Measurements from ENCODE around the gene TUT7.
"Not testable (repeated sequence)": the region's sequence is repeated elsewhere in the genome, so short reads cannot be mapped to it uniquely, and the experiment has no call there.

TUT7 gene

DNA sequence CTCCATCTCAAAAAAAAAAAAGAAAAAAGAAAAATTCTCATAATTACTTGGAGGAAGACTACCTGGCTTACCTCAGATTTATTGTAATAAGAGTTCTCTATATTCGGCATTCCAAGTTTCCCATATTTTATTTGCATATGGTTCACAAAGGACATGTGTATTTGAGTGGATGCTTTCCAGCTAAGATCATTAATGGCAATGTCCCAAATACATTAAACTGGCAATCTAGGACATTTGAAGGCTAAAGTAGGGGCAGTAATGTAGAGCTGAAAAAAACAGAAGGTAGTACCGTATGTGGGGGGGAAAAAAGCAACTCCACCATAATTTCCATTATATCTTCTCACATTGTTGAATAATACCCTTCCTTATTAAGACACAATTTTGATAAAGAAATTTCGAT lies 4.9 kb downstream of the TUT7 start:
- DNase-seq (ENCODE audit: low read depth in 2 of 2, low spot score in 1 of 2), result no peak

DNA sequence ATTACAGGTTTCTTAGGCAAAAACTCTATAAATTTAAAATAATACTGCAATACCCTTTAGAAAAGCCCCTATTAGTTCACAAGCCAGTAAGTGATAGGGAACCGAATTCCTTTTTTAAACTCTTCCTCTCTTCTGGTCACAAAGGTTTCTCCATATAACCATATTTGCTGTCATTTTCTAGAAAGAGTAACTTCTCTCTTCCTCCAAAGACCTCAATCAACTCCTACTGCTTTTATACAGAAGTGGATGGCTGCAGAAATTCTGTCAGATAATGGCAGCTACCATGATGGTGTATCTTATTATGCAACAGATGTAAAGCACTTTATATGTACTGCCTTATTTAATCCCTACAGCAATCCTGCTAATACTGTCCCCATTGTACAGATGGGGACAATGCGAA lies 6.2 kb downstream of the TUT7 start:
- no peak for DNase-seq (ENCODE audit: low read depth in 2 of 2, low spot score in 1 of 2)

DNA sequence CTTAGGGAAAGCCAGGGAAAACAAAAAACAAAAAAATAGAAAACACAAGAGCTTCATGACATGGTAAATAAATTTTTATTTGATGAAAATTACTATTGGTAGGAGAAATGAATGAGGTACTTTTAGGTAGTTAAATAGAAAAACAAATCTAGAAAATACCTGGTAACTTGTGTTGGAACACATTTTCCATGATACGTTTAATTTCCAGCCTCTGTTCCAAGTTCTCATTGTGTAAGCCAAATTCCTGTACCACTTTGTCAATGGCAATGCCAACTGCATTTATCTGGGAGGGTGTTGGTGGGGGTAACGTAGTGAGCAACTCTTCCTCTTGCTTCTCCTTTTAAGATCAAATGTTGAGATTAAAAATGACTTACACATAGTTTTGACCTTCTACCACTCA lies 9.4 kb downstream of the TUT7 start:
- no peak for DNase-seq (ENCODE audit: low read depth in 2 of 2, low spot score in 1 of 2)

DNA sequence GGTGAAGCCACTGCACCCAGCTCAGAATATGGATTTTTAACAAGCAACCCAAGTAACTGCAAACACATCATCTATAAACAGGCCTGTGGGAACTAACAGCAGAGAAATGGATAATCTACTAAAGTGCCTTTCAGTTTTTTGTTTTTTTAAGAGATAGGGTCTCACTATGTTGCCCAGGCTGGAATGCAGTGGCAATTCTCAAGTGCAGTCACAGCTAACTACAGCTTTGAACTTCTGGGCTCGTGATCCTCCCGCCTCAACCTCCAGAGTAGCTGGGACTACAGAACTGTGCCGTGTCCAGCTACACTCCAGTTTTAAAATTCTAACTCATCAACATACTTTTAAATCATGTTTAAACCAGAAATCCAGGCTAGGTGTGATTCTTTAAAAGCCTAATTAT lies 11.9 kb downstream of the TUT7 start:
- no peak for DNase-seq (ENCODE audit: low read depth in 2 of 2, low spot score in 1 of 2)

DNA sequence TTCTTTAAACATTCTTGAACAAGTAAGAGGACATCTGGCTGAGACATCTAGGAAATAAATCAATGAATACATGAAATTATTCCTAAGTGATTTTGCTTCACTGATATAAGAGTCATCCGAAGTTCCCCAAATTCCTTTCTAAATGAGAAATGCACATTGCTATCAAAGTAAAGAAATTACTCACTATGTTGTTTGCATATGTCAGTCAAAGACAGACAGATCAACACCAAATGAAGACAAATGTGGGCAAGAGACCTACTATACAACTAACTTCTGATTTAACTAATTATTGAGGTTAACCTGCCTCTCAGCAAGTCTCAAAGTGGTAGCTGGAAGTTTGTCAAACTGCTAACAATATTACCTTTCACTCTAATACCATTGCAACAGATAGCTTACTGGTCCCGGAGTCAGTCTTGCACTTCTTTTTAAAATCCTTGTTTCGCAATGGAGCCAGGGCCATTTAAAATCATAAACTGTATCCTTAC lies 13.2 kb downstream of the TUT7 start:
- DNase-seq (ENCODE audit: low read depth in 2 of 2, low spot score in 1 of 2), result no peak

DNA sequence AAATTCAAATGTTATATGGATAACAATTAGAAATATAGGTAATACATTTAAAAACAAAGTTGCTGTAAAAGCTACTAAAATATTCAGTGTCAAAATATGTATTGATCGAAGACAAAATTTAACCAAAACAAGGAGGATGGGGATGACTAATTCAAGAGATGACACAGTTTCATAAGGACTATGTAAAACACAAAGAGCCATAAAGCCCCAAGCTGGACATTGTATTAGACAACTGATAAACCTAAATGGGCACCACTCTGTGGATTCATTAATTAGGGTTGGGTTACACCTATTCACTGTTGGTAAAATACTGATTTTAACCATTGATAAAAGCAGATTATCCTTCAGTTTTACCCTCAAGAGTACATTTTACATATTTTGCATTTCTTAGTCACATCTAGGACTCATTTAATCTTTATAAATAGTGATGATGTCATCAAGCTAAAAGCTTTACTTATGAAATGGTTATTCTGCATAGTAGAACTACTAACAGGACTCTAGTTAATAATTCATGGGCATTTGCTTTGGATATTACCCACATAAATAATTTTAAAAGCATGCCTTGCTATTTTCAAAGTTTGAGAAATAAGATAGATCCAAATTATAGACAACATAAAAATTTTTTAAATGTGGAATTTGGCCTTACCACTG lies 13.7 kb downstream of the TUT7 start:
- no peak for DNase-seq (ENCODE audit: low read depth in 2 of 2, low spot score in 1 of 2)

DNA sequence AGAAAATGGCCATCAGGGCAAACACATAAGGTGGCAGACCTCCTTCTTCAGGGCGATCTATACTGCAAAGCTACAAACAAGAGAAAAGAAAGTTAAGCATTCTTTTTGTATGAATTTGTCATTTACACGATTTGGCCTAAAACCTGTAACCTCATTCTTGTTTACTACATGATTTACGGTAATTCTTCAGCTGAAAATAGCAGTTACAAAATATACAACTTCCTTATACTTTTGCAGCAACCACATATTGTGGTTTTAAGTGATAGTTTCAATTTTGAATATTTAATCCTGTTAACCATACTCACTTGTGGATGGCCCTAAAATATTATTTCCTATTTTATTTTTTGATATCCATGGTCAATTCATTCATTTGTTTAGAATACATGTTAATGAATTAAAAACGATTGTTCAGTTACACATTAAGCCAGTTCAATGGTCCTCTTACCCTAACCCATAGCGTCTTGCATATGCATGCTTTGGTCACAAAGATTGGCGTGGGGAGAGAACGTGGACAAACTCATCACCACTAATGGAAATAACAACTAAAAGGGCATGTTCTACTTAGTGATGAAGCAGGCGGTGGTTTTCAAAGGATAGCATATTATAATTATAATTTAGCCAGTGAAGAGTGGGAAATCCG lies 16.6 kb downstream of the TUT7 start:
- no peak for DNase-seq (ENCODE audit: low read depth in 2 of 2, low spot score in 1 of 2)

DNA sequence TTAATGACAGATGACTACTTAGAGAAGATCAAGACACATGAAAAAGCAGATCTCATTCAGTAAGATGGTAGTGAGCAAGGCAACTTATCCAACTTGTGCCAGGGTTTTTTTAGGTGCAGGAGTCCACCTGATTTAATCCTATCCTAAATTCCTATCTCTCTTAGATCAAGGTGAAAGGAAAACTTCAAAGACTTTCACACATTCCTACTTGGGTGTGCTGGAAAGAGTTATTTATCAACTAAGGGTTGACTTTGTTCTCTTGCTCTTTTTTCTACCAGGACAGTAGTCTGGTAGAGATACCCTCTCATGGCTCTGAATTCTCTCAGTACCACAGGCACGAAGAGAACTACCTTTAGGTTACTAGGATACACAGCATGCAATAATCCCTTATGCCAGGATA lies 18.2 kb downstream of the TUT7 start:
- DNase-seq (ENCODE audit: low read depth in 2 of 2, low spot score in 1 of 2), result no peak

DNA sequence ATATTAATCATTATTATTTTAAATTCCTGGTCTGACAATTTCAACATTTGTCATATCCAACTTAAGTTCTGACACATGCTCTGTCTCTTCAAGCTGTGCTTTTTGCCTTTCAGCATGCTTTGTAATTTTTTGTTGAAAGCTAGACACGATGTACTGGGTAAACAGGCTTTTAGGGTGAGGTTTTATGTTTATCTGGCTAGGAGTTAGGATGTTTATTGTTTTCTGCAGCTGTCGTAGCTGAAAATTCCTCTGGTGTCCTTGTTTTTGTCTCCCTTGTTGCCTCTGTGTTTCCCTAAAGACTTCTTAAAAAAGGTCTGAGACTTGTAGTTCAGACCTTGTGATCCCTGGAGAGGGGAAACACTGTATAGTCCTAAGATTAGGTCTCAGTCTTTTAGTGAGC lies 20.6 kb downstream of the TUT7 start:
- DNase-seq (ENCODE audit: low read depth in 2 of 2, low spot score in 1 of 2), result no peak

DNA sequence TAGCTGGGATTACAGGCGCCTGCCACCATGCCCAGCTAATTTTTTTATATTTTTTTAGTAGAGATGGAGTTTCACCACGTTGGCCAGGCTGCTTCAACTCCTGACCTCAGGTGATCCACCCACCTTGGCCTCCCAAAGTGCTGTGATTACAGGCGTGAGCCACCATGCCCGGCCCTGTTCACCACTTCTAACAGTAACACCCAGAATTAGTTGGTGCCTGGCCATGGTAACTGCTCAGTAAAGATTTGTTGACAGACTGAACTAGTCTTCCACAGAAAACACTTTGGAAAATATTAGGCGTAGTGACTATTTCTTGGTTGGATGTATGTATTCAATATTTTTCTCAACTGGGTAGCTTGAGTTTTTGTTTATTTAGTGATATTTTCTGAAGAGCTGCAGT lies 24.0 kb downstream of the TUT7 start:
- no peak for DNase-seq (ENCODE audit: low read depth in 2 of 2, low spot score in 1 of 2)

DNA sequence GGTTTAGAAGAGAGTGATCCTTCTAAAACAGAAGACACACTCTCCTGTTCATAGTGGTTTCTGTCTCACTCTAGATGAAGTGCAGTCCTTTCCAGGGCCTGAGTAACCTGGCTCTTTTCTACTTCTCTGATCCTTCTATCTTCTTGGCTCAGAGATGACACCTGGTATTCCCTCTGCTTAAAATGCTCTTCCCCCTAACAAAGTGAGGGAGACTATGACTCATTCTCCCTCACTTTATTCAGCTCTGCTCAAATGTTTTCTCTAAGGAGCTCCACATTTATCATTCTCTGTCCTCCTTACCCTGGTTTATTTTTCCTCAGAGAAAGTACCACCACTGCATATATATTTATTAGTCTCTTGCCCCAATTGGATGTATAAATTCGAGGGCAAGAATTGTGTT lies 24.6 kb downstream of the TUT7 start:
- no peak for DNase-seq (ENCODE audit: low read depth in 2 of 2, low spot score in 1 of 2)

DNA sequence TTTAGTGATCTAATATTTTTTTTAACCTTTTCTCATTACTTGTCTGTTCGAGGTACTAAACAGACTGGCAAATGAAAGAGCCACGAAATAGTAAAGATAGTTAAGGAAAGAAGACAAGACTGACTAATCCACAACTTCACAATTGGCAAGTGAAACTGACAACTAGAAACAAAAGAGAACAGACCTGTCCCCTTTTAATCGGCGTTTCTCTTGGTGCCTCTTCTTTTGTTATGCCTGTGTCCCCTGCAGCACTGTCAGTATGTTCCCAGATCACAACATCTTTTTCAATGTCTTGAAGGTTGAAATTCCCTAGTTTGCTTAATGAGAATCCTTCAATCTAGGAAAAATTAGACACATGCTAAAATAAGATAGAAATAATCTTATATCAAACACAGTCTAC lies 26.1 kb downstream of the TUT7 start:
- no peak for DNase-seq (ENCODE audit: low read depth in 2 of 2, low spot score in 1 of 2)

DNA sequence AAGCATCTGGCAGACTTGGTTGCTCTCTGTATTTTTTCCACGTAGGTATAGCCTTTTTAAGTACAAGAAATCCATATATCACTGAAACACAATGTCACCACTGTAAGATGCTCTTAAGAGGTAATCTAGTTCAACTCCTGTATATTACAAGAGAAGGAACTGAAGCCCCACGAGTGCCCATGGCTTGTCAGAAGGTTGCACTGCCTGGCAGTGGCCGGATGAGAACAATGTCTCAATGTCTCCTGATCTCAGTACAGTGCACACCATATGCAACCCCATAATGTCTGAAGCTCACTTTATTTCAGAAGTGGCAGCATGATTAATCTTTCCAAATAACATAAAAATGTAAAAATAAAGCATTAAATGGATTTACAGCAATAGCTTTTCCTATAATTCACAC lies 27.7 kb downstream of the TUT7 start:
- DNase-seq (ENCODE audit: low read depth in 2 of 2, low spot score in 1 of 2), result no peak

DNA sequence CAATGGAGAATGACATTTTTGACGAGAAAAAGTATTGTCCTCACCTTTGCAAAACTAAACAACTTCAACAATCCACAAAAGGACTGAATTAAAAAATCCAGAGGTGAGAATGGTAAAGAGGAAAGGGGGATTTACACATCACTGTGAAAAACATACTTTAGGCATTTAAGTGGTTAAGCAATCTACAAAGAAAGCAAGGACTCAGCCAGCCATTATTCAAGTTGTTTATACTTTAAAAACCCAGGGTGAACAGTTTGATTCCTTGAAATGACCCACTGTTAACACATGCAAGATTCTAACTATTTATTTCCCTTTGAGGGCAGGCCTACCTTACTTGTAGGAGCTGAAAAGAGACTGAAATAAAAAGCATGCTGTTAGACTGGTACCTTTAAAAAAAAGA lies 29.3 kb downstream of the TUT7 start:
- DNase-seq (ENCODE audit: low read depth in 2 of 2, low spot score in 1 of 2), result no peak

DNA sequence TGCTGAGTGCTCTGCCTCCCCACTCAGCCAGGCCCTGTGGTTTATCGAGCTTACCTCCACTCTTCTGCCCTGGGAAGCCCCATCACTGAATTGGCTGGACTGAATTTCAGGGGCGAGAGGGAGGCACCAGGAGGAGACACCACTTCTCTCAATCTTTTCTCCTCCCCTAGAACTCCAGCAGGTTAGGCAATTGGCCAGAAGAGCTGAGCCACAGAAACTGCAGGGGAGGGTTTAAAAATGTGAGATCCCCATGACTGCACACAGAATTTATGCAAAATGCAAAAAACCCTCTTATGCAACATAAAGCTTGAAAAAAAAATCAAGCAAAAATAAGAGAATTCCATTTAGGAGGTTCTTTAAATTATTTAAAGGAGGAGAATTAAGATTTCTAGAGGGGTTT lies 29.9 kb downstream of the TUT7 start:
- DNase-seq (ENCODE audit: low read depth in 2 of 2, low spot score in 1 of 2), result no peak

DNA sequence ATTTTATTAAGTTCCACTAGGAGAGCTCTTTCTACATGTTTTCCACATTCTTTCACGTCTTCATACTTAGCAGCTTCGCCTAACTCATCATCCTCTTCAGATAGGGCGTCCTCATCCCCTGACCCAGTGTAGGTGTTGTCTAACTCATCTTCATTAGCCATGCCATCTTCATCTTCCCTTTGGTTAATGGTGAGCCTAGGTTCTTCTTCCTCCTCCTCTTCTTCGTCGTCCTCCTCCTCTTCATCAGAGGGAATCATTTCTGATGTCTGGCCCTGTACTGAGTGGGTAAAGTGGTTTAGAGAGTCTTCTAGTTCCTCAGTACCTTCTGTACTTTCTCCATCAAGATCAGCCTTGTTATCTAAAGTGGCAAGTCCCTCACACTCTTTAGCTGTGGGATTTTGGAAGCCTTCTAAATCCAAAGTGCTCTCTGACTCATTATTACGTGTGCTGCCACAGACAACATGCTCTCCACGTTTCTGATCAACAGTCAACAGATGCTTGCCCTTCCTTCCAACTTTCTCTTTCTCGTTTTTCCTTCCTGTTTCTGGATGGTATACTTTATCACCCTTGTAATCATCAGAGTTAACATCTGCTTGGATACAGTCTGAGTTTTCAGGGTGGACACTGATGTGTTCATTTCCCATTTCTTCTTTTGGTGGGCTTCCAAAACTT lies 31.1 kb downstream of the TUT7 start:
- no peak for DNase-seq (ENCODE audit: low read depth in 2 of 2, low spot score in 1 of 2)

DNA sequence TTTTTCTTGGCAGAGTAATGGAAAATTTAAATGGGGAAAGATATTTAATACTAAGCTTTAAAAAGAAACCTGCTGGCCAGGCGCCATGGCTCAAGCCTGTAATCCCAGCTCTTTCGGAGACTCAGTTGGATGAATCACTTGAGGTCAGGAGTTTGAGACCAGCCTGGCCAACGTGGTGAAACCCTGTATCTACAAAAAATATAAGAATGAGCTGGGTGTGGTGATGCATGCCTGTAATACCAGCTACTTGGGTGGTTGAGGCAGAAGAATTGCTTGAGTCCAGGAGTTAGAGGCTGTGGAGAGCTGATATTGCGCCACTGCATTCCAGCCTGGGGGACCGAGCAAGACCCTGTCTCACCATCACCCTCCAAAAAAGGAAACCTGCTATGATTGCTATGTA lies 32.8 kb downstream of the TUT7 start:
- no peak for DNase-seq (ENCODE audit: low read depth in 2 of 2, low spot score in 1 of 2)

DNA sequence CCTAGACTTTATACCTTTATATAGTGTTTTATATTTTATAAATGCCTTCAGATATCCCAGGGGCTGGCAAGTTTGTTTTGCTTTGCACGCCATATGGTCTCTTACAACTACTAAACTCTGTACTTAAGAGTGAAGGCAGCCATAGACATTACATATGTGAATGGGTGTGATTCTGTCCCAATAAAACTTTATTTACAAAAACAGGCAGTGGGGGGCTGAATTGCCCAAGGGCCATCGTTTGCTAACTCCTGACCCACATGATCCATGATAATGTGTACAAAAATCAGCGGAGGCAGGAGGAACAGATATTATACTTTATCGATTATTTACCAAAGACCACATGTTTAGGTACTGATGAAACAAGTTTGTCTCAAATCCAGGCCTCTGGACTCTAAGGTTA lies 36.0 kb downstream of the TUT7 start:
- no peak for DNase-seq (ENCODE audit: low read depth in 2 of 2, low spot score in 1 of 2)

DNA sequence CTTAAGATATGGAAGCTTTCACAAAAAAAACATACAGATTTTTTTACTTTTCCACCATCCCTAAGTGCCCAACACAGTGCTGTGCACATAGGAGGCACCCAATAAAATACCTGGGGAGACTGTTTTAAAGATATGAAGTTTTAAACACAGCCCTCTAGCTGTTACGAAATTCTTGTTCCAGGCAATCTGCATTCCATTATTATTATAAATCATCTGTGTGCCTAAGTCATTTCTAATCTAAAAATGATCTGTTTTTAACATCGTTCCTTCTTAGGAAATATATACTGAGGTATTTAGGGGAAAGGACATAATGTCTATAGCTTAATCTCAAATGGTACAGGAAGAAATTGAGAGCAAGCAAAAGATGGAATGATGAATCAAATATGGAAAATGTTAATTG lies 39.1 kb downstream of the TUT7 start:
- DNase-seq (ENCODE audit: low read depth in 2 of 2, low spot score in 1 of 2), result no peak

DNA sequence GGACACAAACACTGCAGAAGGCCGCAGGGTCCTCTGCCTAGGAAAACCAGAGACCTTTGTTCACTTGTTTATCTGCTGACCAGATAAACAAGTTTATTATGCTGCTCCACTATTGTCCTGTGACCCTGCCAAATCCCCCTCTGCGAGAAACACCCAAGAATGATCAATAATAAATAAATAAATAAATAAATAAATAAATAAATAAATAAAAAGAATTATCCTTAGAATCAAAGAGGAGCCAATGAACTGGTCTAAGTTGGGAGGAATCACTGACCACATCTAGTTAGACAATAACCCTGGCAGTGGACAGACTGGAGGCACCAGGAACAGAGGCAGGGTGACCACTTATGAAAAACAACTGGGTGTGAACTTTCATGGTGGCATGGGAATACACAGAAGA lies 41.3 kb downstream of the TUT7 start:
- DNase-seq (ENCODE audit: low read depth in 2 of 2, low spot score in 1 of 2), result not testable (repeated sequence)

DNA sequence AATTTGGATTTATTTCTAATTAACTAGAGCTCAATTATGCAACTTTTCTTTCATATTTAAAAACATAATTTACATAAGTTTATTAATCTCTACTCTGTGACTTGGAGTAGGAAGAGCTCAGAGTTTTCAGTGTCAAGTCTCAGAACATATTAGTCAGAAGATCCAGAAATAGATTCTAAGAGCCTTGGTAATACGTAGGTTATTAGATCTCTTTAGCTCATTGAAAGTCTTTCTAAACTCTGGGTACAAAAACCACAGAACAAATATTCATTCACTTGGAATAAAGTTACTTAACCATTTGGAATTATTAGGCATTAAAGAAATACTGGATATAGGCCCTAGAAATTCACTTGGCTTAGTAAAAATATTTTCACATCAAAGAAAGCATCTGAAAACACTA lies 45.5 kb downstream of the TUT7 start:
- DNase-seq (ENCODE audit: low read depth in 2 of 2, low spot score in 1 of 2), result no peak

DNA sequence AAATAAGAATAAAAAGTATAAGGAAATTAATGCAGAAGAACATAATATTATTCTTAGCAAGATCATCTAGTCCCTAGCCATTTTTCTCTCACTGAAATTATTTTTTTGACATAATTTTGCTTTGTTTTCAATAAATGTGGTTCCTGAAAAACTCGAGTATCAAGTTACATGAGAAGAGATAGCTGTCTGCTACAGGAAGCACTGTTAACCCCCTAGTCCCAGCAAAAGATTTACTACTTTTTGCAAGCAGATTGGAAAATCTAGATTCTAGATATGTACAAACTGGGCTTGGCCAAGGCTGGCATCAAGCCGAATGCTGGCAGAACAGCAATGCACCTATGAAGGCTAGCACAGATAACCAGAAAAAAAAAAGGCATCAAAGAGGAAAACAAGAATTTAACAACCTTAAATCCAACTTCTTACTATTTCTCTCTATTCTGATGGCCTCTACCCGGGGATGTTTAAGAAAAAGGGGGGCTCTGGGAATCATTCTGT lies 49.9 kb downstream of the TUT7 start:
- DNase-seq (ENCODE audit: low read depth in 2 of 2, low spot score in 1 of 2), result no peak
